Measurements from ENCODE around the gene LRRC46.

LRRC46 gene

DNA sequence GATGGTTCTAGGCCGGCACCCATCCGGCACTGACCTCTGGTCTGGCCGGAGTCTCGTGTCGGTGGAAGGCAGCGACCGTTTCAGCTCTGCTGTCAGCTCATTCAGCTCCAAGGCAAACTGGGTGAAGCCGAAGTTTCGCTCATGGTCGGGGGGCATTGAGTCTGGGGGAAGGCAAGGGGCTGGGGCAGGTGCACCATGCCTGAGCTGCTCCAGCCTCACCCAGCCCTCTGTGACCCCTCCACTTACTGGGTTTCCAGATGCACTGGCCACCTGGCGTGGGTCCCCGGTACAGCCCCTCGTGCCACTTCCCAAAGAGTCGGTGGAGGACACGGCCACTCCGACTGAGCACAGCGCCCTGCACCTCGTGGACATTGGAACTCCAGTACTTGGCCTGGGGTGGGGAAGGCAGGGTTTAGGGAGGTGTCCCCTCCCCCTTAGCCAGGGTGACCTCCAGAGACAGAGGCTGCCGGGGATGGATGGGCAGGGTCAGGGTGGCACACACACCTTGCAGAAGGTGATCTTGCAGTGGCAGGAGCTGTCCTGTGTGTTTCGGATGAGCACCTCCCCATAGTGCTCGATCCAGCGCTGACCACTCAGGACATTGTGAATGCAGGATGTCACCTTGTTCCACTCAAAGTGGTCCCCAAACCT lies 22.5 kb upstream of the LRRC46 start:
- no peak for DNase-seq (ENCODE audit: low read depth)

GRCh38 chr17:47810200-47810821 lies 21.2 kb upstream of the LRRC46 start:
- peak; percentile 74 for DNase-seq (ENCODE audit: low read depth)

DNA sequence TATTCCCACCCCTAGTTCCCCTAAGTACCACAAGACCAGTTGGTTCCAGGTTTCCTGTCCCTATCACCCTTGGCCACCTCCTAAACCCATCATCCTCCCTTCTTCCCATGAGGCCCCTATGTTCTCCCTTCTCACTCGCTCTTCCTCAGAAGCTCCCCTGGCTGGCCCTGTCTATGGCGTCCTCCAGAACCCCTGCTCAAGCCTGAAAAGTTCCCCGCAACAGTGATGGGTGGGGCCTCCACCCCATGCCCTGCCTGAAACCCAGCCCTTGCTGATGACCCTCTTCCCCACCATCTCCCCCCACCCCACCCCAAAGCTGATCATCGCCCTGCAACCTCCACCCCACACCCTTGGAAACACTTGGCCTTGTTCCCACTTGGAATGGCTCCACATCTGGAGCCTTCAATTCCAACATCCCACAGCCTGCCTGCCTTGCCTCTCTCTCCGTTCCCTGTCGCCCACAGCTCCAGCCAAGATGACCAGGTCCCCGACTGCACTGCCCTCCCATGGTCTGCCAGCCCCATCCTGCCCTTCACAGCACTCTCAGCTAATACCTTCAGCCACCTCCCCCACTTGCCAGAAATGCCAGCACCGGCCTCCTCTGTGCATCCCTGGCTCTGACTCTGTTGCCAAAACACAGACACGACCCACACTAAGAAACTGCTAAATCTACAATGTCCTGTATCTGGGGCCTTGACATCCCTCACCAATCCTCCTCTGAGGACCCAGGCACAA lies 20.4 kb upstream of the LRRC46 start:
- no peak for DNase-seq (ENCODE audit: low read depth)

DNA sequence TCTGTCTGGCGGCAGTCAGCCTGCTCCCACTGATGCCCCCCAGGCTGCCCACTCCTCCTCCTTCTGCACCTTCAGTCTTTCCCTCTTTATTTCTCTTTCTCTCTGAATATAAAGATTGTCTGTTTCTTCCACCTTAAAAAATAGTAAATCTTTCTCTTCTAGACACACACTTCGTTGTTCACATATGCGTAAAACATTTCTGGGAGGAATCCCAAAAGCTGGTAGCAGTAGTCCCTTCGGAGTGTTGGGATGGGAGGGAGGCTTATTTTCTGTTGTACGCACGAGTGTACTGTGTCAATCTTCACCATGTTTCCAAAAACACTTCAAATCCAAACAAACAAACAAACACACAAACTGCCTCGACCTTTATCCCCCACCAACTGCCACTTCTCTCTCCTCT lies 19.8 kb upstream of the LRRC46 start:
- DNase-seq (ENCODE audit: low read depth), result no peak

DNA sequence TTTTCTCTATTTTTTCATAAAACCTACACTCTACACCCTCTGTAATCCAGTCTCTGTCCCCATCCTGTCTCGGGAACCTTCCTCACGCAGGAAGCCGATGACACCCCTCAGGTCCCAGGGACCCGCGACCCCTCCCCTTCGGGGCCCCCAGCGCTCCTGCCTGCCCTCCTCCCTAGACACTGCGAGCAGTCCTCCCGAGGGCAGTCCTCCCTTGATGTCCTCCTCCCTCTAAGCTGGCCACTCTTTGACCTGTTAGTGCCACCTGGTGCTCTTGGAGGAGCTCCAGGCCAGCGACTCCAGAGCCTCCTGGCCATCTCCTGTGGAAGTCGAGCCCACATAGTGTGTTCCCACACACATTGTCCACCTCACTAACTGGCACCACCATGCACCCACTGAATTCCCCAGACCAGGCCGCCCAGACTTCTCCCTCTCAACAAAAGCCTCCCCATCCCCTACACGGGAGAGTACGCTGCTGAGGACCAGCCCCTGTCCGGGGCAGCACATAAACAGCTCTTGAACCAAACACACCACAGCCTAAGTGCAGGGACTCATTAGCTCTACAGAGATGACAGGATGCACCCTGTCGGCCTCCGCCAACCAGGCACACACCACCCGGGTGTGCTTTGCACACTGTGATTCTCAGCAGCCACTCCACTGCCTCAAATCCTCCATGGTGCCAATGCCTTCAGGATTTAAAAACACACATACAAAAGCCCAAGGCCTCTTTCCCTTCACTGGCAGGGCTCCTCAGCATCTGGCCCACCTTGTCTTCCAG lies 19.1 kb upstream of the LRRC46 start:
- DNase-seq (ENCODE audit: low read depth), result no peak

GRCh38 chr17:47813077-47813476 lies 18.4 kb upstream of the LRRC46 start:
- no peak for DNase-seq (ENCODE audit: low read depth)

- DNase-seq (ENCODE audit: low read depth), result no peak
Measured at GRCh38 chr17:47813512-47814031, 17.9 kb upstream of the LRRC46 start.

DNA sequence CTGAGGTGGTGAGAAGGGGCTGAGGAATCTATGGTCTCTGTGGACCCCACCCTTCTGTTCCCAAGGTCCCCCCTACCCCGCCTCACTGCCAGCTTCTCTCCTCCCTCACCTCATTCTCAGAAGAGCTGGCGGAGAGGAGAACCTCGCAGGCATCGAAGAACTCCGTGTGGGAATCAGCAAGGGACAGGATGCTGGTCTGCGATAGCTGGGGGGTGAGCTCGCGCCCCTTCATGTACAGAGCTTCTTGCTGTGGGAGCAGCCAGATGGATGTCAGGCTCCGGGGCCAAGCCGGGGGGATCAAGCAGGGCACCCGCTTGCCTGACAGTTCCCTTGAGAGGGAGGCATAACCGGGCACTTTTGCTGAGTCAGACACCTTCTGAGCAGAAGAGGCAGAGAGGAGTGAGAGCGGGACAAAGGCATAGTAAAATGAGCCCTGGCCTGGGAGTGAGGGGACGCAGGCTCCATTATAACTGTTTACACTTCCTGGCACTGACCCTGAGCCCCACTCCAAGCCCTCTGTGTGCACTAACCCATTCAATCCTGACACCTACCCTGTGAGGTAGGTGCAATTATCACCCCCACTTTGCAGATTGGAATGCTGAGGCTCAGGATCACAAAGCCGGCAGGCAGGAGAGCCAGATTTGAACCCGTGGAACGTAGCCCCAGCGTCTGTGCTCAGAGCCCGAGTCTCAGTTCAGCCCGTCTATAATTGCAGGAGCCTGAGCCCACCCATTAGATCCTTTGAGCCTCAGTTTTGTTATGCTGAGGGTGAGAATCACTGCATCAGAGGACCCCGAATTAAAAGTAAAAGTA lies 16.2 kb upstream of the LRRC46 start:
- DNase-seq (ENCODE audit: low read depth), result no peak

- no peak for DNase-seq (ENCODE audit: low read depth)
Measured at GRCh38 chr17:47816111-47816735, 15.2 kb upstream of the LRRC46 start.

GRCh38 chr17:47816947-47817346 lies 14.5 kb upstream of the LRRC46 start:
- no peak for DNase-seq (ENCODE audit: low read depth)

DNA sequence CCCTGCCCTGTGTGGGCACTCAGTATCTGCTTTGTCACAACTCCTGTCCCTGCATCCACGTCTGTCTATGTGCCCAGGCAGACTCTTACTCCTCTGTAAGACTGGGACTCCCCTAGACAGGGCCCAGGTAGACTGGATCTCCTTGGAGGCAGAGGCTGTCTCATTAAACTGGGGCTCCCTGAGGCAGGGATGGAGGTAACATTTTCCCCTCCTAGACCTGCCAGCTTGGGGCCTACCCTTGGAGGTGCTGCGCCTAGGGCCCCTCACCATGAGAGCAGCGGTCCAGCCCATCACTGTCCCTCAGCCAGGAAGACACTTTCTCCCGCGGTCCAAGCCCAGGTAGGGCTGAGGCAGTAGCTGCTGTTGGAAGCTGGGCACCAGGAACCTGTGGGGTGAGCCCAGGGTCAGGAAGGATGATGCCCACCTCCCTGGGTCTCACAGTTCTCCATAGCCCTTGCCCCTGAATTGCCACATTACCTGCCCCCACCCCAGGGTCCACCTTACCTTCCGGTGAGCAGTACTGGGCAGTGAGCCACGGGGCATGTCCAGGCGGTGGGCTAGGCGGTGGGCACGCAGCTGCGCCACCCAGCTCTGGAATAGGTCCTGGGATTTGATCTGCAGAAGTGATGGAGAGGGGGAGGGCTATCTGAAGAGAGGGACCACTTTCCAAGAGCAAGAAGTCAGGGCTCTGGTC lies 13.3 kb upstream of the LRRC46 start:
- no peak for DNase-seq (ENCODE audit: low read depth)

- no peak for DNase-seq (ENCODE audit: low read depth)
Measured at GRCh38 chr17:47819475-47819874, 12.0 kb upstream of the LRRC46 start.

DNA sequence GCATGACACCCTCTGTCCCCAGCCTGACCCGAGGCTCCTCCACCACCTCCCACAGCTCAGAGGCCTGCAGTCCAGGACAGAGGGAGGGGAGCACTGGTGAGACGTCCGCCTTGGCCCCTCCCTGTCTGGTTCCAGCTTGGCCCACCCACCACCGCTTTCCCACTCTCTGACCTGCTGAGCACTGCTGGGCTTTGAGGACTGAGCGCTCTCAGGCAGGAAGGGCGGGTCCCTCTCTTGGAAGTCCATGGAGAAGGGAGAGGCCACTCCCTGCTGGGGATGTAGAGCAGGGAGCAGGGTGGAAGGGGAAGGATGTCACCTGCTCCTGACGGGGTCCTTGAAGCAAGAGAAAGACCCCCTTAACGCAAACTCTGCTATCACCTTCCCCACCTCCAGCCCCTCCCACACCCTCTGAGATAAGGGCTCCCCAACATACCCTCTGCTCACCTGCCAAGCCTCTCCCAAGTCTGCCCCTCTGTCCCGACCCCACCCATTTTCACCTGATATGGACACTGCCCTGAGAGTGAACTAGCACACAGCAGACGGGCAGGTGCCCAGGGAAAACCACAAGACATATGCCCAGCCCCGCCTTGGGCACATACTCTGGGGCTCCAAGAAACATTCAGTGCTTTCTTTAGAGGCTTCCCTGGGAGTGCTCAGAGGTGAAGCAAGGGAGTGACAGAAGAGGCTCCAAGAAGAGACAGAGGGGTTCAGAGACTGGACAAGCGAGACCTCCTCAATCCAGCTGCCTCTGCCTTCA lies 11.3 kb upstream of the LRRC46 start:
- no peak for DNase-seq (ENCODE audit: low read depth)

GRCh38 chr17:47821031-47821423 lies 10.4 kb upstream of the LRRC46 start:
- DNase-seq (ENCODE audit: low read depth), result no peak

- DNase-seq (ENCODE audit: low read depth), result peak; percentile 71
Measured at GRCh38 chr17:47821424-47822391, 9.8 kb upstream of the LRRC46 start, which contains the start of gene OSBPL7. Gene OSBPL7, minus strand, starts transcription at chr17:47821794. Its CDS starts 1,516 bp downstream, at chr17:47820278.

DNA sequence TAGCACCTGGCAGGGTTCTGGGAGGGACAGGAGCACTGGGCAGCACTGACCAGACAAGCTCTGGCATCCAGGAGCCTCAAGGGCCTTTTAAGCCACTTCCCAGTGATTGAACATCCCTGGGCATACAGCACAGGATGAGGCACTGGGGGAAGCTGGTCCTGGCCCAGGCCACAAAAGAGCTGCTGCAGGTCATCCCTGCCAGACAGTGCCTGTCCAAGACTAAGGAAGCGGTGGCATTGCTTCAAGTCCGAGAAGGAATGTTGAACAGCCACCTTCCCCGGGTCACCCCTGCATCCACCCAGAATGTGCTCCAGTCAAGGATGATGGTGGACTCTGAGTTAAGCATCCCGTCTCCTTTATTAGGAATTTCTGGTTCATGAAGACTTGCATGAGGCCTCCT lies 8.7 kb upstream of the LRRC46 start:
- no peak for DNase-seq (ENCODE audit: low read depth)

DNA sequence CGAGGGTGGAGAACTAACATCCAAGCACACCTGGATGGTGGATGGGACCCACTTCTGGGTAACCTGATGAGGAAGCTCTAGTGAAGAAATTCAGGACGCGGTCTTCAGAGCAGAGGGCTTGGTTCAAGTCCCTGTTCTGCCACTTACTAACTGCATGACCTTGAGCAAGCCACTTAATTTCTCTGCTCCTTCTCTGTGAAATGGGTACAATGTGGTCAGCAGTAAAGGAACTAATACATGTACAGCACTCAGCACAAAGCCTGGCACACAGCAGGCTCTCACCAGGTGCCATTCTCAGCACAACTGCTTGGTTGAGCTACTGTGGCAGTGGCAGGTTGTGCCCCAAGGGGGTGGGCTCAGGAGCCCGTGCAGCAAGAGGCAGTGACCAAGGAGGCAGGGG lies 8.0 kb upstream of the LRRC46 start:
- DNase-seq (ENCODE audit: low read depth), result no peak

GRCh38 chr17:47829870-47830269 lies 1.6 kb upstream of the LRRC46 start:
- no peak for DNase-seq (ENCODE audit: low read depth)

Data from fibroblast of gingiva (primary cell).